Astrocyte of the hippocampus (primary cell): ENCODE results near the gene LIPH.

Source experiments
- DNase-seq: peaks from one replicate; pipeline ENCODE4 v3.0.0; 2011; ENCODE audit warnings: low read depth, low spot score

Gene LIPH

GRCh38 chr3:185540695-185541094 is 11.7 kb downstream of the LIPH start:
- DNase-seq: no peak

GRCh38 chr3:185539934-185540333 is 12.5 kb downstream of the LIPH start:
- DNase-seq: no peak

DNA sequence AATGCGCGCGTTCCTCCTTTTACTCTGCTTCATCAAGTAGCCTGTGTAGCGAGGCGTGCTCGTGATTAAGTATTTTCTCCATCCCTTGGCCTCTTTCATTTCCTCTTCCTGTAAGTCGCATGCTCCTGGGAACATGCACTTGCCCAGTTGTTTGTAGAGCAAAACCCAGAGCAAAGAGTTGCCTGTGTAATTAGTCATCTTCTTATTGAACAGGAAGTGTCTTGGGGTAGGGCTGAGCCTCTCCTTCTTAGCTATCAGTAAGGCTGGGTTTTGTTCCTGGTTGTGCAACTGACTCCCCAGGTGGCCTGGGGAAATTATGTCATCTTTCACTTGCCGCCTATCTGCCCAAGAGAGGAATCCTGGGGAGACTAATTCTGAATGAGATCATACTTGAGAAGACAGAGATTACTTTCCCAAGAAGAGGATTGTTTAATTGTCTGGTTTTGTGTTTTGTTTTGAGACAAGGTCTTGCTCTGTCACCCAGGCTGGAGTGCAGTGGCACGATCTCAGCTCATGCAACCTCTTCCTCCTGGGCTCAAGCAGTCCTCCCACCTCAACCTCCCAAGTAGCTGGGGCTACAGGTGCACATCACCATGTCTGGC is 14.9 kb downstream of the LIPH start:
- DNase-seq: peak; percentile 53

GRCh38 chr3:185534511-185534910 is 17.9 kb downstream of the LIPH start:
- DNase-seq: no peak

DNA sequence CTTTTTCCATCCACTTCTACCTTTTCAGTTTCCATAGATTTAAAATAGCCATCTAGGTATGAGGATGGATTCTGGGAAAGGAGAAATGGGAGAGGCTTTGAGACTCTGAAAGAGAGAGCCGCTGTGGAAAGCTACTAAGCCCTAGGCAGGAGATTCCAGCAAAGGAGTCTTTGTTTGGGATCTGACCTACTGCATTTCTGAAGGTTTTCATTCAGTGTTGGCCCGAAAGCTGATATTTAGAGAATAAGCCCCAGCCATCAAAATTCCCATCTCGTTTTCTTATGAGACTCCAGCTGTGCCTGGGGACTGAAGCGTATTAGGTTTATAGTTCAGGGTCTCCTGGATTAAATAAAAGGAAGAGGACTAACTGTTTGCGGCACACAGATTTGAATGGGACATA is 19.5 kb downstream of the LIPH start:
- no peak for DNase-seq

DNA sequence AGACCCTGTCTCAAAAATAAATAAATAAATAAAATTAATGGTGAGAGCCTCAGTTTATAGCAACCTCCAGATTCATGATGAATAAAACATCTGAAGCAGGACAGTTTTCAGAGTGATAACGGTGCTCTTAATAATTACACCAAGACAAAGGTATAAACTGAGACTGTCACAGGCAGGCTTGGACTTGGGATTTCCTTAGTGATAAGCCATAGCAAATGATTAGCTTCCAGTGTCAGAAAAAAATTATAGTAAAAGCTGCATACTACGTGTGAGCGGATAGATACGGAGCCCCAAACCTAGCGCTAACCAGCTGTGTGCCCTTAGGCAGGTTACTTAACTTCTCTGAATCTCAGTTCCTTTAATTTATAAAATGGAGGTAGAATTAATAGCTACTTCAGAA is 21.5 kb downstream of the LIPH start:
- DNase-seq: no peak

GRCh38 chr3:185528532-185528931 is 23.9 kb downstream of the LIPH start:
- no peak for DNase-seq

GRCh38 chr3:185527364-185527763 is 25.0 kb downstream of the LIPH start:
- DNase-seq: peak; percentile 10

DNA sequence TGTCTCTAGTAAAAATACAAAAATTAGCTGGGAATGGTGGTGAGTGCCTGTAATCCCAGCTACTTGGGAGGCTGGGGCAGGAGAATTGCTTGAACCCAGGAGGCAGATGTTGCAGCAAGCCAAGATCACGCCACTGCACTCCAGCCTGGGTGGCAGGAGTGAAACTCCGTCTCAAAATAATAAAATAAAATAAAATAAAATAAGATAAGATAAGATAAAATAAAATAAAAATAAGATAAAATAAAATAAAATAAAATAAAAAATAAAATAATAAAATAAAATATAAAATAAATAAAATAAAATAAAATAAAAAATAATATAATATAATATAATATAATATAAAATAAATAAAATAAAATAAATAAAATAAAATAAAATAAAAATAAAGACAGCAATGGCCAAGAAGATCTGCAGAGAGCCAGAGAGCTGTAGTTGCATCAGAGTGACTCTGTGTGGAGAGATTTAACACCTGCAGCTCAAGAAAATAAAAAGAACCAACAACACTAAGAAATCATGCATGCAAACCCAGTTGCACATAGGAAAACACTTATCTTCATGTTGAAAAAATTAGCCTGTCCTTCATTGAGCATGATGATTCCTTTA is 25.9 kb downstream of the LIPH start:
- no peak for DNase-seq

DNA sequence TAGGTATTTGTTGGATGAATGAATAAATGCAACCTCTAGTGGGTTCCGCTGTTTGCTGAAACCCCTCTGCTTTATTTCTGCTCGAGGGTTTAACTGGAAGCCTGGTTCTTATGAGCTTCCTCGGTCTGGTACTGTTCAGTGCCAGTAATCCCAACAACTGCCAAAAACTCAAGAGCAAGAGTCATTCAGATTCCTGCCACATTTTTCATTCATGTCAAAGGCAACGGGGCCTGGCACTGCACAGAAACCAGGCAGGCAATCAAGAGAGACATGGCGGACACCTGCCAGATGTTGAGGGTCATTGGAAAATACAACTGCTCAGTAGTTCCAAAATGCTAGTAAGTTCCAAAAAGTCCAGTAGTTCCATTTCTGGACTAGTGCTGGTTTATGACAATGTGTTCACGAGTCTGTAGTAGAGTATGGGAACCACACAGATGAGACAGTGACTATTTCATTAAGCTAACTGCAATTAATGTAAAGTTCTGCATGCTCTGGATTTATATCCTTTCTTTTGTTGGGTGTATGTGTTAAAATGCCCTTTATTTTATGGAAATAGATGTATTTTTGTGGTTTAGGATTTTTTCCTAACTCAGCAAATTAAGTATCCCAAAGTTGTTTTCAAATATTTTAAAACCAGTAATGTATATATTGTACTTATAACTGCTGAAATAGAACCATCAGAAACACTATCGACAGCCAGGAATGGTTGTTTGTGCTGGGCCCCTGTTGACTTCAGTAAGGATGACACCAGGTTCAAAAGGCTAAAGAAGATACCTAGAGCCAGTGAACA is 30.8 kb downstream of the LIPH start:
- DNase-seq: no peak

DNA sequence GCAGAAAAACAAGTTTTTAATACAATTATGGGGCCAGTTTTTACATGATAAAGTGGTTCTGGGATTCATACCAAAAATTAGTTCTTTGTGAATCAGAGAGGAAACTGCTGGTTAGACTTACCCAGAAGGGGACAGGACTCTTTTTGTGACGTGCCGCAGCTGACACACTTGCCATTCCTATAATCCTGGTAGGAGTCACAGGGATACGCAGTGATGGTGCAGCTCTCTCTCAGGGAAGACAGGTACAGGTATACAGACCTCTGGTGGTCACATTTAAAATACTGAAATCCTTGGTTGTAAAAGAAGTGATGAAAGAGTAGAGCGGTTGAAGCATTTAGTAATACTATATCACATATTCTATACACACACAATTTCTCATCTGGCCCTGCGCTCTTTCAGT is 33.4 kb downstream of the LIPH start:
- no peak for DNase-seq

GRCh38 chr3:185517387-185518130 is 34.8 kb downstream of the LIPH start:
- no peak for DNase-seq

DNA sequence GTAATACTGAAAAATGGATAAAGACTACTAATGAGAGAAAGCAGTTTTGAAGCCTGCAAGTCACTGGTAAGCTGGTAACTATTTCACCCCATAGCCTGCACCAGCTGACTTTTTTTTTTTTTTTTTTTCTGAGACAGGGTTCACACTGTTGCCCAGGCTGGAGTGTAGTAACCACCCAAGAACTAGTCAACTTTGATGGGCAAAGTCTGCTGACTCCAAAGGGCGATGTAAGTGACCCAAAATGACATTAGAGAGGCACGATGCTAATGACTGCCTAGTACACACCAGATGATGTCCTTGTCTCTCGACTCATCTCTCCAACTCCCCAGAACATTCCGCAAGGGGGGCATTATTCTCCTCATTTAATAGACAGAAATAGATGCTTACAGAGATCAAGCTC is 40.7 kb downstream of the LIPH start:
- DNase-seq: no peak

- no peak for DNase-seq
Observed at GRCh38 chr3:185508335-185508991, 43.9 kb downstream of the LIPH start.

- no peak for DNase-seq
Observed at GRCh38 chr3:185507883-185508282, 44.5 kb downstream of the LIPH start.

DNA sequence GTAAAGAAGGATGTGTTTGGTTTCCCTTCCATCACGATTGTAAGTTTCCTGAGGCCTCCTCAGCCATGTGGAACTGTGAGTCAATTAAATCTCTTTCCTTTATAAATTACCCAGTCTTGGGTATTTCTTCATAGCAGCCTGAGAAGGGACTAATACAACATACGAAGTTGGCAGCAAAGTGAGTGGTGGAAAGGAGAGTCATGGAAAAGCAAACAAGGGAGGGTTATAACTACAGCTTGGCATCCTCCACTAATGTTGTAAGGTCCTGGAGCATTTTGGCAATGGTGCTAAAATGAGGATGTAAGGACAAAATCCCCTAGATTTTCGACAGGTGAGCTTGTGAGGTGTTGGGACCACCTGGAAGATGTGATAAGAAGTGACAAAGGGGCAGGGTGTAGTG is 47.8 kb downstream of the LIPH start:
- no peak for DNase-seq

GRCh38 chr3:185503521-185503920 is 48.9 kb downstream of the LIPH start:
- DNase-seq: no peak

GRCh38 chr3:185502987-185503386 is 49.4 kb downstream of the LIPH start:
- DNase-seq: no peak

- peak; percentile 97 for DNase-seq
Observed at GRCh38 chr3:185498503-185499396, 53.6 kb downstream of the LIPH start, which contains the start of gene TMEM41A. Gene TMEM41A, minus strand, starts transcription at chr3:185499035. Its CDS starts 74 bp downstream, at chr3:185498961.

DNA sequence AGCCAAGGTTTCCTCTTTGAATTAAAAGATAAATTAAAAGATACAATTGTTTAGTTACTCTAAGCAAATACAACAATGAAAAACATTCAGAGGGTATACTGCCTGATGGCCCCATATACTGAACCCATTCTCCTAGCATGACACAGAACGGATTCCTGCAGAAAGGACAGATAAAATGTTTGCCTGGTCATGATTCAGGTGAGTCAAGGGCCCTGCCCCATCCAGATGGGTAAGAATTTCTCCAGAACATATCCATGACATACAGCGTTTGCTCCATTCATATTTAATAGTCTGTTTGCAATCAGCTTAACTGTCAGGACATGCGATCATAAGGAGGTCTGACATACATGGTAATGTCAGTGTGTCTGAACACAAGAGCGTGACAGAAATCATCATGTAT is 62.1 kb downstream of the LIPH start:
- no peak for DNase-seq

DNA sequence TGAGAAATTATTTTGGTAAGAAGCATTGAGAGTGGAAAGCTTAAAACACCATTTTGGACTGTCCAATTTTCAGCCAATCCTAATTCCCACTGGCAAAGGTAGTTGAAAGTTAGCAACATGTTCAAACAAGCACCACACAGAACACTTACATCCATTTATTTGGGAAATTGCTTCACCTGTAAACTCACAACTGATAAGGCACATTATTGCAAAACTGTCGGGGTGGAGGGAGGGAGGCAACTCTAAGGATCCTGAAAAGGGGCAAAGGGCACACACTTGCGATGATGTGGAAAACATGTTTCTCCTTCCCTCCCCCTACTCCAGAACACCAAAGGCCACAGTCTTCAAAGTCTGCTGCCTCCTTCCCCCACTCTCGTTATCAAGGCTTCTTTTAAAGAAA is 62.9 kb downstream of the LIPH start:
- no peak for DNase-seq
